PC-3 (cell line): Measurements from ENCODE around the gene MTMR11.

Experiments used
- CTCF ChIP-seq: fragments of 300-600 bp; sonication (generic); conservative IDR thresholded peaks from 2 replicates; pipeline ENCODE4 v1.5.1; 2017; ENCODE audit warnings: antibody characterized with exemption, low read depth, mild to moderate bottlenecking, low read length
- EZH2phosphoT487 ChIP-seq: fragments of 300-600 bp; sonication (generic); IDR thresholded peaks from 2 replicates; pipeline ENCODE4 v1.6.1; 2018; ENCODE audit warnings: mild to moderate bottlenecking, antibody characterized with exemption, low read length, borderline replicate concordance

GRCh38 chr1:149933208-149933607 lies 3.5 kb downstream of the MTMR11 start:
- TF ChIP-seq CTCF (no peak), EZH2phosphoT487 (no peak)
